HUES64 (cell line): ENCODE measurements around the gene ACSS3.

ENCODE experiments used
- H3K27ac ChIP-seq: 2 replicates; pipeline ENCODE4 v1.7.0; 2013; ENCODE audit warnings: low read depth, low read length, inconsistent platforms
- H3K27me3 ChIP-seq: 2 replicates; pipeline ENCODE4 v1.6.1; 2013; ENCODE audit warnings: mild to moderate bottlenecking, low read length; ENCODE audit not compliant: insufficient read depth
- H3K36me3 ChIP-seq: 2 replicates; pipeline ENCODE4 v1.6.1; 2013; ENCODE audit warnings: mild to moderate bottlenecking, low read length; ENCODE audit not compliant: insufficient read depth
- H3K4me1 ChIP-seq: 2 replicates; pipeline ENCODE4 v1.6.1; 2013; ENCODE audit warnings: mild to moderate bottlenecking, low read length, moderate library complexity; ENCODE audit not compliant: insufficient read depth
- H3K4me3 ChIP-seq: 2 replicates; pipeline ENCODE4 v1.5.1; 2013; ENCODE audit warnings: mild to moderate bottlenecking, low read length, moderate library complexity
- H3K9ac ChIP-seq: 2 replicates; pipeline ENCODE4 v1.6.1; 2013; ENCODE audit warnings: mild to moderate bottlenecking, low read depth, low read length
- H3K9me3 ChIP-seq: 2 replicates; pipeline ENCODE4 v1.6.1; 2013; ENCODE audit warnings: low read depth, low read length; ENCODE audit not compliant: insufficient read depth
- WGBS: fragments of 150-250, 120-280 bp; methylation state at CpG from one replicate; pipeline ENCODE4 v1.1.7; 2013; ENCODE audit warnings: missing lambda C conversion rate; 5-methylcytosine and 5-hydroxymethylcytosine counted together

Gene ACSS3

DNA sequence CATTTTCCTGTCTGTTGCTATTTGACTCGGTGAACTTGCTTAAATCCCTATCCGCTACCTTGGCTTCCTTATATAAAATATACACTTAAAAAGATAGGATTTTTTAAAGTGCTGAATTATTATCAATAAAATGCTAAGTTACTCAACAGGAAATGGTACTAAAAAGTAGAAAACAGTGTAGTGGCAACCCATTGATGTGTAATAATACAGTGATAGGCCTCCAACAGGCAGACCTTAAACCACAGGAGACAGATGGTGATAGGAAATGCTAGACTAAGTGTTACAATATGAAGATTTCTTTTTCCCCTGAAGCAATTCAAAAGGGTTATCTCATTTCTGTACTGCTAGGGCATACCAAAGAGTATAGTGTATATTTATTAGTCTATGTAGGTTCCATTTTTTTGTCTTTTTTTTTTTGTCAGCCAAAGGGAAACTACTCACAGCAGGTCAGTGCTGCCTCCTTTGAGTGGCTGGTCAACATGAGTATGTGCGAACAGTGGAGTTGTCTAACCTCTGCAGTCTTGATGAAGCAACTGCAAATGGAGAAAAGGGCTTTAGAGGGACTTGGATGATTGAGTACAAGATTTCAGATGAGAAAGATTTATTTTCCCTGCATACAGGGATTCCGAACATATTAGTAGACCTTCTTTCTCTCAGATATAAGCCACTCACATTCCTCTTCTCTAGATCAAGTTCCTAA is 183.8 kb downstream of the ACSS3 start:
- Histone ChIP-seq H3K27me3 (no peaks in the 10 kb centered on the region), H3K9me3 (no peaks in the 10 kb centered on the region), H3K4me1 (peaks cover 15% of the 10 kb centered on the region), H3K27ac (no peak overlapping the region), H3K4me3 (no peak overlapping the region), H3K36me3 (no peaks in the 10 kb centered on the region), H3K9ac (no peak overlapping the region)
- WGBS = 82% methylated on average over 3 of the region's 4 CpGs

- Histone ChIP-seq H3K36me3 (no peaks in the 10 kb centered on the region), H3K9me3 (no peaks in the 10 kb centered on the region), H3K9ac (no peak overlapping the region), H3K4me3 (no peak overlapping the region), H3K27me3 (no peaks in the 10 kb centered on the region), H3K27ac (no peak overlapping the region), H3K4me1 (0 out of 2 replicates have a peak, but pooled peaks cover 3% of the 10 kb centered on the region)
- WGBS = 89% methylated on average over 2 of the region's 2 CpGs
These were observed 185.2 kb downstream of the ACSS3 start for GRCh38 chr12:81263072-81263471.

GRCh38 chr12:81270385-81270784 is 192.5 kb downstream of the ACSS3 start:
- WGBS = 93% methylated on average over 5 of the region's 5 CpGs

GRCh38 chr12:81274637-81275529 is 197.0 kb downstream of the ACSS3 start:
- H3K9me3 ChIP-seq = no peaks in the 10 kb centered on the region
- WGBS = 94% methylated on average over 7 of the region's 8 CpGs
- no peaks in the 10 kb centered on the region for H3K27me3 ChIP-seq
- H3K4me3 ChIP-seq = no peak overlapping the region
- H3K4me1 ChIP-seq = no peaks in the 10 kb centered on the region
- no peak overlapping the region for H3K27ac ChIP-seq
- no peaks in the 10 kb centered on the region for H3K36me3 ChIP-seq
- H3K9ac ChIP-seq = no peak overlapping the region

More at GRCh38 chr12:81270385-81270784, 192.5 kb downstream of the ACSS3 start:
- Histone ChIP-seq H3K27me3 (no peaks in the 10 kb centered on the region), H3K9ac (no peak overlapping the region), H3K27ac (no peak overlapping the region), H3K4me3 (no peak overlapping the region), H3K36me3 (no peaks in the 10 kb centered on the region), H3K9me3 (no peaks in the 10 kb centered on the region), H3K4me1 (no peaks in the 10 kb centered on the region)

- no peak overlapping the region for H3K9ac ChIP-seq
- H3K4me1 ChIP-seq = no peaks in the 10 kb centered on the region
- no peaks in the 10 kb centered on the region for H3K36me3 ChIP-seq
- H3K9me3 ChIP-seq = no peaks in the 10 kb centered on the region
- no peak overlapping the region for H3K27ac ChIP-seq
- H3K27me3 ChIP-seq = no peaks in the 10 kb centered on the region
- 43% methylated on average over 3 of the region's 3 CpGs for WGBS
- no peak overlapping the region for H3K4me3 ChIP-seq
These were observed 206.3 kb downstream of the ACSS3 start for GRCh38 chr12:81284137-81284536.

- no peaks in the 10 kb centered on the region for H3K36me3 ChIP-seq
- H3K27me3 ChIP-seq = no peaks in the 10 kb centered on the region
- H3K4me1 ChIP-seq = no peaks in the 10 kb centered on the region
- H3K27ac ChIP-seq = no peak overlapping the region
- no peaks in the 10 kb centered on the region for H3K9me3 ChIP-seq
- H3K9ac ChIP-seq = no peak overlapping the region
- no peak overlapping the region for H3K4me3 ChIP-seq
These were observed 210.8 kb downstream of the ACSS3 start for GRCh38 chr12:81288651-81289050.

DNA sequence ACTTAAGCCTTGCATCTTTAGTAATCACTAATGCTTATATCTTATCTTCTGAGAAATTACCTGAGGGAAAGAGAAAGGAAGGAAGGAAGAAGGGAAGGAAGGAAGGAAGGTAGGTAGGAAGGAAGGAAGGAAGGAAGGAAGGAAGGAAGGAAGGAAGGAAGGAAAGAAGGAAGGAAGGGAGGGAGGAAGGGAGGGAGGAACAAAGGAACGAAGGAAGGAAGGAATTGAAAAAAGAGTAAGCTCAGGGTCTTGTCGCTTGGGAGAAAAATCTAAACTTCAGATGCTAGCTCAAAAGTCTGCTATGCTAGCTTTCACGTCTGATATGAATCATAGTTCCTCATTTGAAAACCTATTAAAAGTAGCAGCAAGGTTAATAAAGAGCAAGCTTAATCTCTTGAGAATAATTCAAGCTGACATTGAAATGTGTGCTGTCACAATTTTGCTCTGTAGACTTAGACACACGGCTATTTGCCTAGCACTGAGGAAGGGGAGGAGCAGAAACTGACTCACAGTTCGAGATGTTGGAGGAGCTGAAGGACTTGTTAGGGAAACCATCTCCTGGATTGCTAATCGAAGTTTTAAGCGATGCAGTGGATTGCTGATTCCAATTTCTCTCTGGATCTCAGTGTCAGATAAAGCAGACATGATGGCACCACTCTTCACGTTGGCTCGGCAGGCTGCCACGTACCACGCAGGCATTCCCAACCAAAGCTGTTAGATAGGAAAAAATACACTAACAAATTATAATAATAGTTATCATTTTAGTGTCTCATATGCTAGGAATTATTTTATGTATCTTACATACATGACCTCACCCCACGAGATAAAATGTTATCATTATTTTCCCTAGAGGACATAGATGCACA is 216.7 kb downstream of the ACSS3 start:
- H3K4me3 ChIP-seq = no peak overlapping the region
- H3K9ac ChIP-seq = no peak overlapping the region
- WGBS = 89% methylated on average over 9 of the region's 12 CpGs
- H3K4me1 ChIP-seq = no peaks in the 10 kb centered on the region
- H3K9me3 ChIP-seq = no peaks in the 10 kb centered on the region
- H3K27ac ChIP-seq = no peak overlapping the region
- H3K27me3 ChIP-seq = no peaks in the 10 kb centered on the region
- H3K36me3 ChIP-seq = no peaks in the 10 kb centered on the region

- H3K4me3 ChIP-seq = no peak overlapping the region
- no peak overlapping the region for H3K27ac ChIP-seq
- H3K27me3 ChIP-seq = no peaks in the 10 kb centered on the region
- H3K36me3 ChIP-seq = no peaks in the 10 kb centered on the region
- no peaks in the 10 kb centered on the region for H3K9me3 ChIP-seq
- WGBS = 94% methylated on average over 2 of the region's 3 CpGs
- H3K9ac ChIP-seq = no peak overlapping the region
- no peaks in the 10 kb centered on the region for H3K4me1 ChIP-seq
These were observed 217.4 kb downstream of the ACSS3 start for GRCh38 chr12:81295251-81295650.

DNA sequence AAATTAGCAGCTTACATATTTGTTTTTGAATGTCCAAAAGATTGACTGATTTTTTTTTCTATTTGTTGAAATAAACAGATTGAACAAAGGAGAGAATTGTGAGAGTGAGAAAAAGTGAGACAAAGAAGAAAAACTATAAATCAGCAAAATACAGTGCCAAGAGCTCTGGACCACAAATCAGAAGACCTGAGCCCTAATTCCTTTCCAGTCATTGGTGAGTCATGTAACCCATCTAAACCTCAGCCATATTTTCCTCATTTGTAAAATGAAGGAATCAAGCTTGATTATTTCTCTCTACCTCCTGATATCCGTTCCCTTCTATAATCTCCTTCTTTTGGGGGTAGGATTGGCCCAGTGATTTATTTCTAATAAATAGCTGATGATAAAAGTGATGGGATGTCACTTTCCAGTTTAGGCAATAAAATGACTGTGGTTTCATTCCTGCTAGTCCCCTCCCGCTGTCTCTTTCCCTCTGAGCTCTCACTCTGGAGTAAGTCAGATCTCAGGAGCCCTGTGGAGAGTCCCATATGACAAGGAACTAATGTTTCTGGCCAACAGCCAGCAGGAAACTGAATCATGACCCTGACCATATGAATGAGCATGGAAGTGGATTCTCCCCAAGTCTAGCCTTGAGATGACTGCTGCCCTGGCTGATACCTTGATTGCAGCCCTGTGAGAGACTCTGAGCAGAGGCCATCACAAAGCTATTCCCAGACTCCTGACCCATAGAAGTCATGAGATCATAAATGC is 218.9 kb downstream of the ACSS3 start:
- Histone ChIP-seq H3K9ac (no peak overlapping the region), H3K4me3 (no peak overlapping the region), H3K27me3 (no peaks in the 10 kb centered on the region), H3K27ac (no peak overlapping the region), H3K36me3 (no peaks in the 10 kb centered on the region), H3K4me1 (no peaks in the 10 kb centered on the region), H3K9me3 (no peaks in the 10 kb centered on the region)
- WGBS = 90% methylated on average over 1 of the region's 2 CpGs

- H3K4me1 ChIP-seq = no peaks in the 10 kb centered on the region
These were observed 219.7 kb downstream of the ACSS3 start for GRCh38 chr12:81297601-81298000.

More at GRCh38 chr12:81297601-81298000, 219.7 kb downstream of the ACSS3 start:
- H3K27ac ChIP-seq = no peak overlapping the region
- H3K36me3 ChIP-seq = no peaks in the 10 kb centered on the region
- no peak overlapping the region for H3K4me3 ChIP-seq
- H3K9ac ChIP-seq = no peak overlapping the region
- no peaks in the 10 kb centered on the region for H3K9me3 ChIP-seq
- no peaks in the 10 kb centered on the region for H3K27me3 ChIP-seq
- WGBS = 96% methylated on average over 3 of the region's 3 CpGs
